Progenitor cell of endocrine pancreas (in vitro differentiated cells): Measurements from ENCODE around the gene TRAF2. TPM values are rescaled to one million over a fixed set of nuclear protein-coding genes. Genes with fewer than 3 reads are reported as not detected.

Experiments used
- DNase-seq: peaks from one replicate; pipeline ENCODE4 v3.0.0; 2021; ENCODE audit warnings: low spot score; ENCODE audit not compliant: unreplicated experiment
- H3K27ac Mint-ChIP-seq: 2 replicates; pipeline ENCODE4 v1.8.0; 2021; ENCODE audit warnings: mild to moderate bottlenecking, moderate library complexity, mixed read lengths
- H3K27me3 Mint-ChIP-seq: 2 replicates; pipeline ENCODE4 v1.8.0; 2021; ENCODE audit warnings: mixed read lengths
- H3K36me3 Mint-ChIP-seq: 2 replicates; pipeline ENCODE4 v1.8.0; 2022; ENCODE audit warnings: mixed read lengths; ENCODE audit not compliant: insufficient read depth
- H3K4me1 Mint-ChIP-seq: 2 replicates; pipeline ENCODE4 v1.8.0; 2021; ENCODE audit warnings: low read depth, mixed read lengths
- H3K4me3 Mint-ChIP-seq: 2 replicates; pipeline ENCODE4 v1.8.0; 2021; ENCODE audit warnings: low read depth, mild to moderate bottlenecking, moderate library complexity, mixed read lengths
- H3K9me3 Mint-ChIP-seq: 2 replicates; pipeline ENCODE4 v1.8.0; 2021; ENCODE audit warnings: low read depth, mixed read lengths
- CTCF ChIP-seq: fragments of 200-600 bp; sonication (generic); IDR thresholded peaks from one replicate; pipeline ENCODE4 v1.5.0; 2021; ENCODE audit warnings: antibody characterized with exemption, mild to moderate bottlenecking; ENCODE audit not compliant: unreplicated experiment
- total RNA-seq: library from RNA; stranded (reverse); gene quantifications from 2 replicates; pipeline ENCODE4 v1.2.1, GENCODE V29; 2021

Gene TRAF2
- total RNA-seq, 1 donor from 2014 or later = 23.4 TPM

- DNase-seq = no peak
- Mint-ChIP-seq H3K4me1 (no peaks in the 10 kb centered on the region), H3K27ac (no peak overlapping the region), H3K36me3 (peaks cover 20% of the 10 kb centered on the region), H3K4me3 (no peak overlapping the region), H3K27me3 (no peaks in the 10 kb centered on the region), H3K9me3 (no peaks in the 10 kb centered on the region)
- no peak for TF ChIP-seq CTCF
Observed at GRCh38 chr9:136902259-136902821, 16.0 kb downstream of the TRAF2 start.

- Mint-ChIP-seq H3K27ac (no peak overlapping the region), H3K4me3 (no peak overlapping the region), H3K9me3 (no peaks in the 10 kb centered on the region), H3K27me3 (no peaks in the 10 kb centered on the region), H3K4me1 (no peaks in the 10 kb centered on the region), H3K36me3 (peaks cover 20% of the 10 kb centered on the region)
- DNase-seq = no peak
- no peak for TF ChIP-seq CTCF
Observed at GRCh38 chr9:136903041-136903554, 16.8 kb downstream of the TRAF2 start.

- DNase-seq = no peak
- H3K4me3 Mint-ChIP-seq = no peak overlapping the region
- H3K27ac Mint-ChIP-seq = no peak overlapping the region
- no peaks in the 10 kb centered on the region for H3K4me1 Mint-ChIP-seq
- no peaks in the 10 kb centered on the region for H3K9me3 Mint-ChIP-seq
- peaks cover 14% of the 10 kb centered on the region for H3K36me3 Mint-ChIP-seq
- TF ChIP-seq CTCF = no peak
- no peaks in the 10 kb centered on the region for H3K27me3 Mint-ChIP-seq
Observed at GRCh38 chr9:136906266-136906665, 19.9 kb downstream of the TRAF2 start.

GRCh38 chr9:136907011-136907914 is 20.9 kb downstream of the TRAF2 start:
- no peaks in the 10 kb centered on the region for H3K4me1 Mint-ChIP-seq
- no peaks in the 10 kb centered on the region for H3K9me3 Mint-ChIP-seq
- peaks cover 13% of the 10 kb centered on the region for H3K36me3 Mint-ChIP-seq
- H3K27ac Mint-ChIP-seq = no peak overlapping the region
- no peaks in the 10 kb centered on the region for H3K27me3 Mint-ChIP-seq
- no peak overlapping the region for H3K4me3 Mint-ChIP-seq
- no peak for TF ChIP-seq CTCF
- DNase-seq = no peak

GRCh38 chr9:136910197-136910900 is 24.0 kb downstream of the TRAF2 start:
- no peak overlapping the region for H3K27ac Mint-ChIP-seq
- H3K9me3 Mint-ChIP-seq = no peaks in the 10 kb centered on the region
- peaks cover 11% of the 10 kb centered on the region for H3K36me3 Mint-ChIP-seq
- H3K27me3 Mint-ChIP-seq = no peaks in the 10 kb centered on the region
- TF ChIP-seq CTCF = no peak
- no peak overlapping the region for H3K4me3 Mint-ChIP-seq
- no peaks in the 10 kb centered on the region for H3K4me1 Mint-ChIP-seq
- DNase-seq = no peak
